ENCODE data around the gene FAM219B. TPM values are rescaled to one million over a fixed set of nuclear protein-coding genes. Genes with fewer than 3 reads are reported as not detected.

The FAM219B gene
- total and polyA plus RNA-seq, 10 of the 15 experiments (the other 5 are each of a cell fraction or from before 2014, with no cell fraction given), result 7.6 to 53.2 (median 29.4) TPM

- Histone ChIP-seq H3K27ac (ENCODE audit: control insufficient read depth, insufficient read depth) (no peak overlapping the region), H3K36me3 (ENCODE audit: control insufficient read depth in 2 of 2, insufficient read depth in 2 of 2, low read length in 1 of 2) (peaks cover 33 to 42% of the 10 kb centered on the region in 2 experiments; a peak in 3 of 4 replicates), H4K20me1 (ENCODE audit: control insufficient read depth, insufficient read depth) (no peaks in the 10 kb centered on the region), H3K27me3 (replicated peaks in 1 of 2; ENCODE audit: control insufficient read depth in 2 of 2, insufficient read depth in 2 of 2, low read length in 1 of 2) (no peaks in the 10 kb centered on the region), H3K9ac (ENCODE audit: control insufficient read depth, insufficient read depth, low read length) (no peak overlapping the region), H3K4me1 (ENCODE audit: control insufficient read depth, insufficient read depth, low read length) (peaks cover 19% of the 10 kb centered on the region), H3K4me3 (no peak overlapping the region), H3K79me2 (ENCODE audit: control insufficient read depth, insufficient read depth, low read length) (peaks cover 10% of the 10 kb centered on the region), H3K4me2 (ENCODE audit: control insufficient read depth, insufficient read depth) (no peak overlapping the region), H3K9me3 (replicated peaks; ENCODE audit: control insufficient read depth, insufficient read depth, low read length) (no peaks in the 10 kb centered on the region), H2AFZ (ENCODE audit: control insufficient read depth, low read depth, low read length) (no peak overlapping the region)
- no peak for DNase-seq (ENCODE audit: low read depth, low spot score)
- no peak for ATAC-seq
- FAIRE-seq, result no peak
- CTCF ChIA-PET, result interaction anchor here (0.7 to 4.2 kb wide), 3 partner anchors 9 to 81 kb away, joined by 4 to 18 read pairs (median 4); partner anchors contain the start of gene ULK3
- over 99% methylated on average over 7 of the region's 7 CpGs for WGBS (ENCODE audit: insufficient coverage, insufficient replicate concordance, low lambda C conversion rate, missing lambda C conversion rate)
- SMC1A ChIA-PET (ENCODE audit: uncharacterized antibody, unreplicated experiment), result no interaction called here
- POLR2A ChIA-PET, result no interaction called here
- in situ Hi-C loops (cut with MboI), result no loop called here
- RAD21 ChIA-PET (ENCODE audit: unreplicated experiment), result no interaction called here
- BruUV-seq (replicated peaks), result no TSS peak
- TF ChIP-seq ZNF687 (IDR thresholded peaks at IDR 0.05) (no peak), YBX1 (IDR thresholded peaks at IDR 0.05) (no peak), POLR2A (IDR thresholded peaks at IDR 0.05; ENCODE audit: low read depth, low read length) (0 out of 2 replicates have a peak, but pooled peaks have one; percentile 6), ZNF207 (IDR thresholded peaks at IDR 0.05; ENCODE audit: borderline replicate concordance) (no peak), SUPT20H (IDR thresholded peaks at IDR 0.05; ENCODE audit: borderline replicate concordance, control insufficient read depth, low read depth, low read length) (no peak), FOS (IDR thresholded peaks at IDR 0.05; ENCODE audit: borderline replicate concordance, extremely low read depth, insufficient read length) (no peak)
- TF ChIP-seq, protein P1, sequence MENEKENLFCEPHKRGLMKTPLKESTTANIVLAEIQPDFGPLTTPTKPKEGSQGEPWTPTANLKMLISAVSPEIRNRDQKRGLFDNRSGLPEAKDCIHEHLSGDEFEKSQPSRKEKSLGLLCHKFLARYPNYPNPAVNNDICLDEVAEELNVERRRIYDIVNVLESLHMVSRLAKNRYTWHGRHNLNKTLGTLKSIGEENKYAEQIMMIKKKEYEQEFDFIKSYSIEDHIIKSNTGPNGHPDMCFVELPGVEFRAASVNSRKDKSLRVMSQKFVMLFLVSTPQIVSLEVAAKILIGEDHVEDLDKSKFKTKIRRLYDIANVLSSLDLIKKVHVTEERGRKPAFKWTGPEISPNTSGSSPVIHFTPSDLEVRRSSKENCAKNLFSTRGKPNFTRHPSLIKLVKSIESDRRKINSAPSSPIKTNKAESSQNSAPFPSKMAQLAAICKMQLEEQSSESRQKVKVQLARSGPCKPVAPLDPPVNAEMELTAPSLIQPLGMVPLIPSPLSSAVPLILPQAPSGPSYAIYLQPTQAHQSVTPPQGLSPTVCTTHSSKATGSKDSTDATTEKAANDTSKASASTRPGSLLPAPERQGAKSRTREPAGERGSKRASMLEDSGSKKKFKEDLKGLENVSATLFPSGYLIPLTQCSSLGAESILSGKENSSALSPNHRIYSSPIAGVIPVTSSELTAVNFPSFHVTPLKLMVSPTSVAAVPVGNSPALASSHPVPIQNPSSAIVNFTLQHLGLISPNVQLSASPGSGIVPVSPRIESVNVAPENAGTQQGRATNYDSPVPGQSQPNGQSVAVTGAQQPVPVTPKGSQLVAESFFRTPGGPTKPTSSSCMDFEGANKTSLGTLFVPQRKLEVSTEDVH (IDR thresholded peaks at IDR 0.05; ENCODE audit: low read depth, partially characterized antibody), result no peak
- intact Hi-C loops (cut with micrococcal nuclease; ENCODE audit: unreplicated experiment), result no loop called here
Measured at GRCh38 chr15:74851960-74852359, 54.7 kb downstream of the FAM219B start.

All from GM12878 (cell line).